ENCODE results near the gene RFX2. TPM values are rescaled to one million over a fixed set of nuclear protein-coding genes. Genes with fewer than 3 reads are reported as not detected.

The RFX2 gene
- total and polyA plus RNA-seq, 9 of the 15 experiments (the other 6 are each of a cell fraction or from before 2014, with no cell fraction given): 3.6 to 18.7 (median 8.7) TPM

DNA sequence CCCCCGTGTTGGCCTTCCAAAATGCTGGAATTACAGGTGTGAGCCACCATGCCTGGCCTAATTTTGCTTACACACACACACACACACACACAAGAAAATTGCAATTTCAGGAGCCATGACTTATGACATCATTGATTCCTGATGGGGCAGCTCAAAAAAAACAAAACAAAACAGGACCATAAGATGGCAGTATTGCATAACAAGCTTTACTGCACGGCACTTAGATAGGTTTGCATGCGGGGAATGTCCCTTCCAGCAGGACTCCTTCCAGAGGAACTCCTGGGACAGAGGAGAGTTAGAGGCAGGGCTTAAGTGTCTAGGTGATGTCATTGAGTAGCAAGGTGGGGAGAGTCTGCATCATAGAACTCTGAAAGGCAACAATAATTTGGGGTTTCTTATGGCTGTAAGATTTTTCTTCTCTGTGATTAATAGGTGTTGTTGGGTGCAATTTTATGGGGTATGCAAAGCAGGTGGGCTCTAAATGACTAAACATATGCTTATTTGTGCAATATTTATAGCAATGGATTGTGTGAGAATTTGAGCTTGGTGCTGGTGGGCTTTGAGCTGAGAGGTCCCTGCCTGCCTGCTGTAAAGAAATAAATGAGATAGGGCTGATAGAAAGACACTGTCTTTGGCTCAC lies 16.2 kb upstream of the RFX2 start:
- ATAC-seq (peak; percentile 93), FAIRE-seq (peak; percentile 97), DNase-seq (ENCODE audit: extremely low read depth in 1 of 4, low spot score in 3 of 4) (peak; percentile 66 to 79 (median 70))
- H3K9me1 ChIP-seq (ENCODE audit: control insufficient read depth, insufficient read depth, low read length): no peaks in the 10 kb centered on the region
- H3K4me1 ChIP-seq (replicated peaks in 1 of 2; ENCODE audit: control insufficient read depth in 2 of 2, insufficient read depth in 2 of 2, low read length in 2 of 2): no peaks in the 10 kb centered on the region
- no TSS peak for BruUV-seq (replicated peaks)
- ChIA-PET CTCF (ENCODE audit: low intra/inter-chr PET ratio) (interaction anchor here (0.6 to 6.2 kb wide), 7 partner anchors 9 to 737 kb away, joined by 3 to 152 read pairs (median 3); partner anchors contain the start of gene ACSBG2), POLR2A (interaction anchor here (0.6 to 1.5 kb wide), 4 partner anchors 24 to 737 kb away, joined by 3 to 6 read pairs (median 4); no protein-coding TSS in a partner anchor)
- in situ Hi-C loops (cut with MboI) (loop anchor here (5.0 kb wide), 1 partner anchor 741 kb away; no protein-coding TSS in a partner anchor), intact Hi-C loops (cut with micrococcal nuclease) (loop anchor here (5.0 to 10.0 kb wide), 2 partner anchors 171 to 388 kb away; no protein-coding TSS in a partner anchor)
- H4K20me1 ChIP-seq (replicated peaks; ENCODE audit: control insufficient read depth, insufficient read depth, low read length): no peaks in the 10 kb centered on the region
- H2AFZ ChIP-seq (ENCODE audit: low read depth, low read length): peak overlapping the region; percentile 38; the same call in 1 of the 2 replicates
- no peak overlapping the region for H3K4me2 ChIP-seq (ENCODE audit: insufficient read depth, low read length)
- H3K36me3 ChIP-seq (ENCODE audit: control insufficient read depth, insufficient read depth, low read length): no peaks in the 10 kb centered on the region
- 0% methylated on average over 3 of the region's 3 CpGs for WGBS (ENCODE audit: insufficient coverage, low coverage, missing lambda C conversion rate)
- H3K9ac ChIP-seq (ENCODE audit: insufficient read depth in 1 of 2, low read depth in 2 of 2, low read length in 2 of 2): no peak overlapping the region
- H3K9me3 ChIP-seq (replicated peaks; ENCODE audit: control insufficient read depth, insufficient read depth, low read depth, low read length): 0 out of 2 replicates have a peak, but pooled peaks cover 2% of the 10 kb centered on the region
- H3K4me3 ChIP-seq: no peak overlapping the region
- no peak overlapping the region for H3K27ac ChIP-seq (ENCODE audit: extremely low read depth, low read depth, low read length)
- H3K27me3 ChIP-seq (ENCODE audit: control insufficient read depth in 2 of 2, insufficient read depth in 2 of 2, low read length in 2 of 2): no peaks in the 10 kb centered on the region
- H3K79me2 ChIP-seq (ENCODE audit: control insufficient read depth, insufficient read depth, low read length): no peaks in the 10 kb centered on the region
- no peak for TF ChIP-seq ZNF347 (CRISPR knock-in tag; IDR thresholded peaks at IDR 0.05; ENCODE audit: low read depth)
- no peak for TF ChIP-seq RBBP5 (IDR thresholded peaks at IDR 0.05; ENCODE audit: borderline replicate concordance, insufficient read depth, low read length, poor library complexity, severe bottlenecking)
- peak in 1 of 2 experiments; percentile 63; a peak in 1 of 4 replicates for TF ChIP-seq FOXK2 (conservative IDR thresholded peaks at IDR 0.05 in 1 of 2, IDR thresholded peaks at IDR 0.05 in 1 of 2; ENCODE audit: low read depth in 2 of 2)
- TF ChIP-seq SAFB2 (IDR thresholded peaks at IDR 0.05; ENCODE audit: borderline replicate concordance, low read depth, low read length, severe bottlenecking): no peak
- TF ChIP-seq DMBX1 (CRISPR knock-in tag; IDR thresholded peaks at IDR 0.05; ENCODE audit: borderline replicate concordance): no peak
- TF ChIP-seq, protein P1, sequence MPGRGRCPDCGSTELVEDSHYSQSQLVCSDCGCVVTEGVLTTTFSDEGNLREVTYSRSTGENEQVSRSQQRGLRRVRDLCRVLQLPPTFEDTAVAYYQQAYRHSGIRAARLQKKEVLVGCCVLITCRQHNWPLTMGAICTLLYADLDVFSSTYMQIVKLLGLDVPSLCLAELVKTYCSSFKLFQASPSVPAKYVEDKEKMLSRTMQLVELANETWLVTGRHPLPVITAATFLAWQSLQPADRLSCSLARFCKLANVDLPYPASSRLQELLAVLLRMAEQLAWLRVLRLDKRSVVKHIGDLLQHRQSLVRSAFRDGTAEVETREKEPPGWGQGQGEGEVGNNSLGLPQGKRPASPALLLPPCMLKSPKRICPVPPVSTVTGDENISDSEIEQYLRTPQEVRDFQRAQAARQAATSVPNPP (IDR thresholded peaks at IDR 0.05; ENCODE audit: borderline replicate concordance, insufficient read depth, insufficient read length): no peak
- TF ChIP-seq SRSF3 (IDR thresholded peaks at IDR 0.05; ENCODE audit: insufficient read depth, low read length): no peak
- TF ChIP-seq, protein P2, sequence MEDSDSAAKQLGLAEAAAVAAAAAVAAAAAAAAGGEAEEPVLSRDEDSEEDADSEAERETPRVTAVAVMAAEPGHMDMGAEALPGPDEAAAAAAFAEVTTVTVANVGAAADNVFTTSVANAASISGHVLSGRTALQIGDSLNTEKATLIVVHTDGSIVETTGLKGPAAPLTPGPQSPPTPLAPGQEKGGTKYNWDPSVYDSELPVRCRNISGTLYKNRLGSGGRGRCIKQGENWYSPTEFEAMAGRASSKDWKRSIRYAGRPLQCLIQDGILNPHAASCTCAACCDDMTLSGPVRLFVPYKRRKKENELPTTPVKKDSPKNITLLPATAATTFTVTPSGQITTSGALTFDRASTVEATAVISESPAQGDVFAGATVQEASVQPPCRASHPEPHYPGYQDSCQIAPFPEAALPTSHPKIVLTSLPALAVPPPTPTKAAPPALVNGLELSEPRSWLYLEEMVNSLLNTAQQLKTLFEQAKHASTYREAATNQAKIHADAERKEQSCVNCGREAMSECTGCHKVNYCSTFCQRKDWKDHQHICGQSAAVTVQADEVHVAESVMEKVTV (CRISPR knock-in tag; IDR thresholded peaks at IDR 0.05): peak; percentile 69
- no peak for TF ChIP-seq ETV6 (IDR thresholded peaks at IDR 0.05; ENCODE audit: borderline replicate concordance in 1 of 2, low read depth in 2 of 2, low read length in 1 of 2)
- TF ChIP-seq ETV6 (CRISPR knock-in tag; IDR thresholded peaks at IDR 0.05; ENCODE audit: borderline replicate concordance): no peak
- TF ChIP-seq, protein P3, sequence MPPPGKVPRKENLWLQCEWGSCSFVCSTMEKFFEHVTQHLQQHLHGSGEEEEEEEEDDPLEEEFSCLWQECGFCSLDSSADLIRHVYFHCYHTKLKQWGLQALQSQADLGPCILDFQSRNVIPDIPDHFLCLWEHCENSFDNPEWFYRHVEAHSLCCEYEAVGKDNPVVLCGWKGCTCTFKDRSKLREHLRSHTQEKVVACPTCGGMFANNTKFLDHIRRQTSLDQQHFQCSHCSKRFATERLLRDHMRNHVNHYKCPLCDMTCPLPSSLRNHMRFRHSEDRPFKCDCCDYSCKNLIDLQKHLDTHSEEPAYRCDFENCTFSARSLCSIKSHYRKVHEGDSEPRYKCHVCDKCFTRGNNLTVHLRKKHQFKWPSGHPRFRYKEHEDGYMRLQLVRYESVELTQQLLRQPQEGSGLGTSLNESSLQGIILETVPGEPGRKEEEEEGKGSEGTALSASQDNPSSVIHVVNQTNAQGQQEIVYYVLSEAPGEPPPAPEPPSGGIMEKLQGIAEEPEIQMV (tag; conservative IDR thresholded peaks at IDR 0.05; ENCODE audit: low read depth): no peak
- no peak for TF ChIP-seq NR1H2 (CRISPR knock-in tag; IDR thresholded peaks at IDR 0.05)
- TF ChIP-seq MAZ (CRISPR knock-in tag; conservative IDR thresholded peaks at IDR 0.05 in 1 of 2, IDR thresholded peaks at IDR 0.05 in 1 of 2): peak in 1 of 2 experiments; percentile 24; a peak in 1 of 4 replicates
- TF ChIP-seq, protein P4, sequence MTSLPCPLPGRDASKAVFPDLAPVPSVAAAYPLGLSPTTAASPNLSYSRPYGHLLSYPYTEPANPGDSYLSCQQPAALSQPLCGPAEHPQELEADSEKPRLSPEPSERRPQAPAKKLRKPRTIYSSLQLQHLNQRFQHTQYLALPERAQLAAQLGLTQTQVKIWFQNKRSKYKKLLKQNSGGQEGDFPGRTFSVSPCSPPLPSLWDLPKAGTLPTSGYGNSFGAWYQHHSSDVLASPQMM (CRISPR knock-in tag; IDR thresholded peaks at IDR 0.05): no peak
- TF ChIP-seq KAT8 (IDR thresholded peaks at IDR 0.05; ENCODE audit: low read depth): no peak
